ENCODE results near the gene LRRC45. TPM values are rescaled to one million over a fixed set of nuclear protein-coding genes. Genes with fewer than 3 reads are reported as not detected.

Gene LRRC45
- total RNA-seq, 1 donor, result 13.4 TPM

DNA sequence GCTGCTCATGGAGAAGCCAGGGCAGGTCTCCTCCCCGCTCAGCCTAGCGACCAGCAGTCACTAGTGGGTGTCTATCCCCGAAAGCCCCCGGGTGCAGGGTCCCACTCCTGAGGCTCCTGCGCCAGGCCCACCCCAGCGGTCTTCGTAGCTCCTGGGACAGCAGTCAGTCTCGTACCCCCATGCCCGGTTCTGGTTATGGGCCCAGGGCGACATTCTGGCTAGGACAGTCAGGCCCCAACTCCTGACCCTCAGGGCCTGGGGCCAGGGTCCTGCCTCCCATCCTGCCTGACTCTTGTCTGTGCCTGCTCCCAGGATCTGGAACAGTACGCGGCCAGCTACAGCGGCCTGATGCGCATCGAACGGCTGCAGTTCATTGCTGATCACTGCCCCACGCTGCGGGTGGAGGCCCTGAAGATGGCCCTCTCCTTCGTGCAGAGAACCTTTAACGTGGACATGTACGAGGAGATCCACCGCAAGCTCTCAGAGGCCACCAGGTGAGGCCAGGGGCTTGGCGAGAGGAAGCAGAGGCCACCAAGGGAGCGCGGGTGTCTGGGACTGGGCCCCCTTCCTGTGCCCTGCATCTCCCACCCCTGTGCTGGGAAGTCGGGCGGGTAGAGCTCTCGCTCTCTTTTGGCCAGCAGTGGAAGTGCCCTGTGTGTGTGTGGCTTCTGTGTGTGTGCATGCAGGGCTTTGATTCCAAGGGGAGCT, 30.6 kb downstream of the LRRC45 start:
- no peak overlapping the region for H3K4me3 ChIP-seq (ENCODE audit: low read depth, low read length)
- no peak for DNase-seq (ENCODE audit: low read depth)
- TF ChIP-seq, protein P1, sequence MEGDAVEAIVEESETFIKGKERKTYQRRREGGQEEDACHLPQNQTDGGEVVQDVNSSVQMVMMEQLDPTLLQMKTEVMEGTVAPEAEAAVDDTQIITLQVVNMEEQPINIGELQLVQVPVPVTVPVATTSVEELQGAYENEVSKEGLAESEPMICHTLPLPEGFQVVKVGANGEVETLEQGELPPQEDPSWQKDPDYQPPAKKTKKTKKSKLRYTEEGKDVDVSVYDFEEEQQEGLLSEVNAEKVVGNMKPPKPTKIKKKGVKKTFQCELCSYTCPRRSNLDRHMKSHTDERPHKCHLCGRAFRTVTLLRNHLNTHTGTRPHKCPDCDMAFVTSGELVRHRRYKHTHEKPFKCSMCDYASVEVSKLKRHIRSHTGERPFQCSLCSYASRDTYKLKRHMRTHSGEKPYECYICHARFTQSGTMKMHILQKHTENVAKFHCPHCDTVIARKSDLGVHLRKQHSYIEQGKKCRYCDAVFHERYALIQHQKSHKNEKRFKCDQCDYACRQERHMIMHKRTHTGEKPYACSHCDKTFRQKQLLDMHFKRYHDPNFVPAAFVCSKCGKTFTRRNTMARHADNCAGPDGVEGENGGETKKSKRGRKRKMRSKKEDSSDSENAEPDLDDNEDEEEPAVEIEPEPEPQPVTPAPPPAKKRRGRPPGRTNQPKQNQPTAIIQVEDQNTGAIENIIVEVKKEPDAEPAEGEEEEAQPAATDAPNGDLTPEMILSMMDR (IDR thresholded peaks at IDR 0.05; ENCODE audit: insufficient read depth, low read depth, low read length), result no peak

DNA sequence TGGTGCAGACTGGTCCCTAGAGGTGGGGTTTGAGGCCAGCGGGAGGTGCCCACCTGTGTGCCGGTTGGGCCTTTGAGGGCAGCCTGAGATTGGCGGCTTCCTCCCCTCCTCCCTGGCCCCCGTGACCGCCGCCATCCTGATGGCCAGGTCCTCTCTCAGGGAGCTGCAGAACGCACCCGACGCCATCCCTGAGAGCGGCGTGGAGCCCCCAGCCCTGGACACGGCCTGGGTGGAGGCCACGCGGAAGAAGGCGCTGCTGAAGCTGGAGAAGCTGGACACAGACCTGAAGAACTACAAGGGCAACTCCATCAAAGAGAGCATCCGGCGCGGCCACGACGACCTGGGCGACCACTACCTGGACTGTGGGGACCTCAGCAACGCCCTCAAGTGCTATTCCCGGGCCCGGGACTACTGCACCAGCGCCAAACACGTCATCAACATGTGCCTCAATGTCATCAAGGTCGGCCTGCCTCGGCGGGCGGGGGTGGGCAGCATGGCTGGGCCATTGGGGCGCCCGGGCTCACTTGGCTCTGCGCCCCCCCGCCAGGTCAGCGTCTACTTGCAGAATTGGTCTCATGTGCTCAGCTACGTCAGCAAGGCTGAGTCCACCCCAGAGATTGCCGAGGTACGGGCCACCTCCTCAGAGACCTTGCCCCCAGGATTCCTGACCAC, 31.4 kb downstream of the LRRC45 start:
- no peak overlapping the region for H3K4me3 ChIP-seq (ENCODE audit: low read depth, low read length)
- TF ChIP-seq, protein P1 (IDR thresholded peaks at IDR 0.05; ENCODE audit: insufficient read depth, low read depth, low read length), result no peak
- no peak for DNase-seq (ENCODE audit: low read depth)

DNA sequence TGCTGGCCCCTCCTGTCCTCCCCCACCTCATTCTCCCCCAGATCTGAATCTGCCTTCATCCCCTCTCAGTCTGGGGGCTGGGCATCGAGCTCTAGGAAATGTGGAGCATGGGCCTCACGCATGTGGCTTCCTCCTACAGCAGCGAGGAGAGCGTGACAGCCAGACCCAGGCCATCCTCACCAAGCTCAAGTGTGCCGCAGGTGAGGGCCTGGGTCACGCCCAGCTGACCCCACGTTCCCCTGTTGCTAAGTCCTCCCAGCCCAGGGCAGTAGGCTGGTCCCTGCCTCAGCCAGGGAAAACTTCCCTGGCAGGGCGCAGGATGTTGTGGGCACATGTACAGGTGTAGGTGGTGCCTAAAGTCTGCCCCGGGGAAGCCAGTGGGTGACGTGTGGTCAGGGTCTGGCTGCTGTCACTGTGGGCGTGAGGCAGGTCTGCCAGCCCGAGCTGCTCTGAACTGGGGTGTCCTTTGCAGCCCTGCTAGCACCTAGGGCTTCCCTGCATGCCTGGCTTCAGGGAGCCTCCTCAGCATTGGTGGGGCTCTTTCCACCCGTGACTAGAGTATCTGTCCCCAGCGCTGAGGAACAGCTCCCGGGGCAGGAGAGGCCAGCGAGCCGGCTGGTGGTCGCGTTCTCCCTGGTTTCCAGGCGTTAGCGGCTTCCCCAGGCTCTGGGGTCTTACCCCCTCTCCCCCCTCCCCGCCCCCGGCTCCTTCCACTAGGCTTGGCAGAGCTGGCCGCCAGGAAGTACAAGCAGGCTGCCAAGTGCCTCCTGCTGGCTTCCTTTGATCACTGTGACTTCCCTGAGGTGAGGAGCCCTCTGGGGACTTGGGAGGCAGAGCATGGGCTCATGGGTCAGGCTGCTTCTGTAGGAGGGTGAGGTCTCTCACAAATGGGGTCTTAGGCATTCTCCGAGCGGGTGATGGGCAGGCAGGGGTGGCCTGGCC, 32.2 kb downstream of the LRRC45 start:
- DNase-seq (ENCODE audit: low read depth), result no peak
- TF ChIP-seq, protein P1 (IDR thresholded peaks at IDR 0.05; ENCODE audit: insufficient read depth, low read depth, low read length), result no peak

DNA sequence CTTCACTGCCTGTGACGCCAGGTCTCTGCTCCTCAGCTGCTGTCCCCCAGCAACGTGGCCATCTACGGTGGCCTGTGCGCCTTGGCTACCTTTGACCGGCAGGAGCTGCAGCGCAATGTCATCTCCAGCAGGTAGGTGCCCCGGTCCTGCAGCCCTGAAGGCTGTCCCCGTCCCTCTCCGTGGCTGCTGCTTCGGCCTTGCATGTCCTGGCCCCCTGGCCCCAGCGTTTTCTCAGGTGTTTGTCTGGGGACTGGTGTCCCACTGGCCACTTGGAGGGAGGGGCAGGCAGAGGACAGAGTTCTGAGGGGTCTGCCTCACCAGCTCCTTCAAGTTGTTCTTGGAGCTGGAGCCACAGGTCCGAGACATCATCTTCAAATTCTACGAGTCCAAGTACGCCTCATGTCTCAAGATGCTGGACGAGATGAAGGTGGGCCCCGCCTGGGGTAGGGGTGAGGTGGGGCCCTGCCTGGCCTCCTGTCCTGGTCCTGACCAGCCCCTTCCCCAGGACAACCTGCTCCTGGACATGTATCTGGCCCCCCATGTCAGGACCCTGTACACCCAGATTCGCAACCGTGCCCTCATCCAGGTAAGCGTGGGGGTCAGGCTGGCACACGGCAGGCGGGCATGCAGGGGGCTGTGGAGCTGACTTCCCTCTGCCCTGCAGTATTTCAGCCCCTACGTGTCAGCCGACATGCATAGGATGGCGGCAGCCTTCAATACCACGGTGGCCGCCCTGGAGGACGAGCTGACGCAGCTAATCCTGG, 33.0 kb downstream of the LRRC45 start:
- TF ChIP-seq, protein P1 (IDR thresholded peaks at IDR 0.05; ENCODE audit: insufficient read depth, low read depth, low read length), result no peak
- no peak overlapping the region for H3K4me3 ChIP-seq (ENCODE audit: low read depth, low read length)
- DNase-seq (ENCODE audit: low read depth), result no peak

More for the DNA sequence above, 32.2 kb downstream of the LRRC45 start:
- H3K4me3 ChIP-seq (ENCODE audit: low read depth, low read length), result no peak overlapping the region

DNA sequence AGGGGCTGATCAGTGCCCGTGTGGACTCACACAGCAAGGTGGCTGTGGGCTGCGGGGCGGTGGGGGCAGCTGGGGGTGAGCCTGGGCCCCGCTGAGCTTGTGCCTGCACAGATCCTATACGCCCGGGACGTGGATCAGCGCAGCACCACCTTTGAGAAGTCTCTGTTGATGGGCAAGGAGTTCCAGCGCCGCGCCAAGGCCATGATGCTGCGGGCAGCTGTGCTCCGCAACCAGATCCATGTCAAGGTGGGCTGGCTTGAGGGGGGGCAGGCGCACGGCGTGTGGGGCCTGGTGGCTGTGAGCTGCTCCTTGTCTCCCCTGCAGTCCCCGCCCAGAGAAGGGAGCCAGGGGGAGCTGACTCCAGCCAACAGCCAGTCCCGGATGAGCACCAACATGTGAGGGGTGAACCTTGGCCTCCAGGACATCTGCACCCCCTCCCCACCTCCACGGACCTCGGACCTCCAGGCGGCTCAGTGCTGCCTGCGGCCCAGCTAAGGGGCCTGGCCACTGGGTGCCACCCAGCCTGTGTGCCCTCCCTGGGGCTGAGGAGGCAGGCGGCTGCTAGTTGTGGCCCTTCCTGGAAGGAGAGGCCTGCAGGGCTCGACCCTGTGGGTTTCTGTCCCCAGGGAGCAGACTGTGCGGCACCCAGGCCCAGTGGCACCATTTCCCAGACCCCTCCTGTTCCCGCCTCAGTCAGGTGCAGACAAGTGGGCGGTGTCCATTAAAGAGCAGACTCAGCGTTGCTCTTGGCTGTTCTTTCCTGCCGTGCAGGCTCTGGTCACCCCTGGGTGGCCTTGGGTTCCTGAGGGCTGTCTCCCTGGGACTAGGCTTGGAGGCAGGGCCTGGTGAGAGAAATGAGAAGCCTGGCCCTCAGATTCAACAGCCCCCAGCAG, 33.9 kb downstream of the LRRC45 start:
- H3K4me3 ChIP-seq (ENCODE audit: low read depth, low read length), result no peak overlapping the region
- no peak for DNase-seq (ENCODE audit: low read depth)
- TF ChIP-seq, protein P1 (IDR thresholded peaks at IDR 0.05; ENCODE audit: insufficient read depth, low read depth, low read length), result no peak
